H7 (cell line): ENCODE data around the gene EIF4ENIF1. TPM values are rescaled to one million over a fixed set of nuclear protein-coding genes. Genes with fewer than 3 reads are reported as not detected.
"Not testable (repeated sequence)": the region's sequence is repeated elsewhere in the genome, so short reads cannot be mapped to it uniquely, and the experiment has no call there.

ENCODE experiments used
- DNase-seq: peaks from one replicate; pipeline ENCODE4 v3.0.0; 2012
- H3K27me3 ChIP-seq: 2 replicates; pipeline ENCODE4 v1.6.0; 2011; ENCODE audit warnings: mild to moderate bottlenecking, low read length; ENCODE audit not compliant: control insufficient read depth, insufficient read depth
- H3K36me3 ChIP-seq: replicated peaks from 2 replicates; pipeline ENCODE4 v1.5.1; 2011; ENCODE audit warnings: low read length; ENCODE audit not compliant: control insufficient read depth, insufficient read depth
- H3K4me3 ChIP-seq: 2 replicates; pipeline ENCODE4 v1.5.1; 2011; ENCODE audit warnings: low read depth, mild to moderate bottlenecking, control low read depth, low read length, moderate library complexity; ENCODE audit not compliant: insufficient read depth
- total RNA-seq: library from RNA; depleted of rRNA; stranded (reverse); fragments of >200 nt; shearing (Covaris generic); gene quantifications from 2 replicates; pipeline ENCODE4 v1.2.3, GENCODE V29; 2014; rRNA removed

Gene EIF4ENIF1, protein sequence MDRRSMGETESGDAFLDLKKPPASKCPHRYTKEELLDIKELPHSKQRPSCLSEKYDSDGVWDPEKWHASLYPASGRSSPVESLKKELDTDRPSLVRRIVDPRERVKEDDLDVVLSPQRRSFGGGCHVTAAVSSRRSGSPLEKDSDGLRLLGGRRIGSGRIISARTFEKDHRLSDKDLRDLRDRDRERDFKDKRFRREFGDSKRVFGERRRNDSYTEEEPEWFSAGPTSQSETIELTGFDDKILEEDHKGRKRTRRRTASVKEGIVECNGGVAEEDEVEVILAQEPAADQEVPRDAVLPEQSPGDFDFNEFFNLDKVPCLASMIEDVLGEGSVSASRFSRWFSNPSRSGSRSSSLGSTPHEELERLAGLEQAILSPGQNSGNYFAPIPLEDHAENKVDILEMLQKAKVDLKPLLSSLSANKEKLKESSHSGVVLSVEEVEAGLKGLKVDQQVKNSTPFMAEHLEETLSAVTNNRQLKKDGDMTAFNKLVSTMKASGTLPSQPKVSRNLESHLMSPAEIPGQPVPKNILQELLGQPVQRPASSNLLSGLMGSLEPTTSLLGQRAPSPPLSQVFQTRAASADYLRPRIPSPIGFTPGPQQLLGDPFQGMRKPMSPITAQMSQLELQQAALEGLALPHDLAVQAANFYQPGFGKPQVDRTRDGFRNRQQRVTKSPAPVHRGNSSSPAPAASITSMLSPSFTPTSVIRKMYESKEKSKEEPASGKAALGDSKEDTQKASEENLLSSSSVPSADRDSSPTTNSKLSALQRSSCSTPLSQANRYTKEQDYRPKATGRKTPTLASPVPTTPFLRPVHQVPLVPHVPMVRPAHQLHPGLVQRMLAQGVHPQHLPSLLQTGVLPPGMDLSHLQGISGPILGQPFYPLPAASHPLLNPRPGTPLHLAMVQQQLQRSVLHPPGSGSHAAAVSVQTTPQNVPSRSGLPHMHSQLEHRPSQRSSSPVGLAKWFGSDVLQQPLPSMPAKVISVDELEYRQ
- total RNA-seq, result 9.5 and 13.2 TPM in 2 replicates

DNA sequence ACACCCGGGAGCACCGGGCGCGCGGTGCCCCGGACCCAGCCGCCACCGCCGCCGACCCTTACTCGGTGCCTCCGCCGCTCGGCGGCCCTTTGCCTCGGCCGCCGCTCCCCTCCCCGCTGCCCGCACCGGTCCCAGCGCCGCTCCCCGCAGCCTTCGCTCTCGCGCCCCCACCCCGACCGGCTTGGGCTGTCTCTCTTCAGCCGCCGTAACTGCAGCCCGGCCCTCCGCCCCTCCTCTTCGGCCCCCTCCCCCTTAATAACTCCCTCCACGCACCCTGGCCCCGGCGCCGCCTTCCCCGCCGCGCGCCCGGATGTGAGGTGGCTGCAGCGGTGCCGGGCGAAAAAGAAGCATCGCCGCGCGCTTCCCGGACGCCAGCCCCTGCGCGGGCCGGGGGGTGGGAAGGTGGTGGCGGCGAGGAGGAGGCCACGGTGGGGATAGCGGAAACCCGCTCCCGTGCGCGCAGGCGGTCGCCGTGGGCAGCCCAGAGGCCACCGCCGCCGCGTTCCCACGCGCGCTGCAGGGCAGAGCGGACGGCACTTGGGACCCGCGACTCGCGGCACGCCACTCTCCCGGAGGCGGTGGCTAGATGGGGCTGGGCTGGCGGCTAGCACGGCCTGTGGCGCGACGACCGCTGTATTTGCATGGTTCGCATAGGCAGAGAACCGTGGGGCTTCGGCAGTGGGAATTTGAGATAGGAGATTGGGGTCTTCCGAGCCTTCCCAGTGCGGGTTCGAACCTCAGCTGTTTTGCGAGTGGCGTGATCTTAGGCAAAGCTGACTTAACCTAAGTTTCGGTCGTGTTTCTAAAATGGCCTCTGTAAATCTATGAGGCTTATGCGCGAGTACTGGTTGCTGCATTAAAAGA, at the start of gene EIF4ENIF1:
EIF4ENIF1 (minus strand) TSS at position 211 of the 864 bp plus-strand sequence. CDS start 1,124 bp downstream, outside the sequence.
- H3K27me3 ChIP-seq, result no peaks in the 10 kb centered on the region
- H3K4me3 ChIP-seq, result peak within 1 kb of the TSS; percentile 81
- peaks cover 2% of the 10 kb centered on the region; the same call in 1 of the 2 replicates for H3K36me3 ChIP-seq
- peak; percentile 97 for DNase-seq

DNA sequence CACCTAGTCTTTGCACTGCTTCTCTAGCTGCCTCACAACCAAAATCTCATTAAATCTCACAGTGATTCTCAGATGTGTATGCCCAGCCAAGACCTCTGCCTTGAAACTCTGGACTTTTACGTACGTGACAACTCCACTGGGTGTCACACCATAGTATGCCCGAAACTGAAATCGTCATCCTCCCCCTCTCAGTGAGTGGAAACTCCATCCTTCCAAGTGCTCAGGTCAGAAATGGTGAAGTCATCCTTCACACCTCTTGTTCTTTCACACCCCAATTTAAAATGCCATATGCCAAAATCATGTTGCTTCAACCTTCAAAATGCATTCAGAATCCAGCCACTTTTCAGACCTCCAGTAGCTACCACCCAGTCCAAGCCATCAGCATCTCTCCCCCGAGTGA, 49.2 kb upstream of the EIF4ENIF1 start:
- Histone ChIP-seq H3K4me3 (no peak overlapping the region), H3K36me3 (no peaks in the 10 kb centered on the region), H3K27me3 (no peaks in the 10 kb centered on the region)
- DNase-seq, result no peak

DNA sequence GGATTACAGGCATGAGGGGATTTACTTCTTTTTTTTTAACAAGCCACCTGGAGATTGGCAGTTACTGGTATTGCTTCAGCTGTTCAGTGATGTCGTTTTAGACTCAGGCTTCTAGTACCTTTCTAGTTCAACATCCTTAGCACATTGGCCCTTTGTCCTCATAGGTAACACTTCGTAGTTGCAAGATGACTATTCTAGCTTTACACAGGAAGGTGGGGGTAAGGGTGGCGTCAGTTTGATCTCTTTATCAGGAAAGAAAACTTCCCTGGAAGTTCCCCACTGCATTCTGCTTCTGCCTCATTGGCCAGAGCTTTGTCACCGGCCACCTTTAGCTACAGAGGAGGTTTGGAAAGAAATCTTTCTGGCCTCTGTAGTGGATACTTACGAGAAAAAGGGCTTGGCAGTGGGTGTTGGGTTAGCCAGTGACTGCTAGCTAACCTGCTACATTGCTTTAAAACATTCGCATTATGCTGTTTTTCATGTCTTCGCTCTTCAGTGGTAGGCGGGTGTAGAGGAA, 47.4 kb upstream of the EIF4ENIF1 start:
- H3K27me3 ChIP-seq, result no peaks in the 10 kb centered on the region
- H3K4me3 ChIP-seq, result no peak overlapping the region
- DNase-seq, result no peak
- H3K36me3 ChIP-seq, result no peaks in the 10 kb centered on the region

DNA sequence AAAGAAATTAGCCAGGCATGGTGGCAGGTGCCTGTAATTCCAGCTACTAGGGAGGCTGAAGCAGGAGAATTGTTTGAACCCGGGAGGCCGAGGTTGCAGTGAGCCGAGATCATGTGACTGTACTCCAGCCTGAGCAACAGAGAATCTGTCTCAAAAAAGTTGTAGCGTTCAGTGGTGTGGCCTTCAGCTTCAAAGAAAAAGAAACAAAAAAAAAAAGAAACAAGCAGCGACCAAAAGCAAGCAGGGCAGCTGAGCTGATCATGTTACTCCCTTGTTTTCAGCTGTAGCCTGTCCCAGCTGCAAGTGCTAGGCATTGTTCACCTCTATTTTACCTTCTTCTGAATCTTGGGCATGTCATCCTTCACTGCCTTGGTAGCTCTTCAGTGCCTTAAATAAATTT, 43.7 kb upstream of the EIF4ENIF1 start:
- no peak for DNase-seq
- Histone ChIP-seq H3K27me3 (no peaks in the 10 kb centered on the region), H3K4me3 (no peak overlapping the region), H3K36me3 (no peaks in the 10 kb centered on the region)

DNA sequence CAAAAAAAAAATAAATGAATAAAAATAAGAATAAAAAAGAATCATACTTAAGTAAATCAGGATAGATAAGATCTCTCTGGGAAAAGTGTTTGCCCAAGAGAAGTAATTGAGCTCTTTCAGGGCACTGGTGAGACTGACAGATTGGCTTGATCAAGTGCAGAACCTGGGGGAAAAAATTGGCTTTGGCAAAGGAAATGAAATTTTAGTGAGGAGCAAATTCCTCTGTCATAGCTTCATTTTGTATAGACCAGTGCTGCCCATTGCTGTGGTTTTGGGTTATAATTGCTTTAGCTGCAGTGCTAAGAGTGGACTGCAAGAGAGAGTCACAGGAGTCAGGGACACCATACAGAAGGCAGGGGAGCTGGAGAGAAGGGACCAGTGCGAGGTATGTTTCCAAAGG, 42.4 kb upstream of the EIF4ENIF1 start:
- no peak for DNase-seq
- no peaks in the 10 kb centered on the region for H3K36me3 ChIP-seq
- H3K27me3 ChIP-seq, result no peaks in the 10 kb centered on the region
- no peak overlapping the region for H3K4me3 ChIP-seq

DNA sequence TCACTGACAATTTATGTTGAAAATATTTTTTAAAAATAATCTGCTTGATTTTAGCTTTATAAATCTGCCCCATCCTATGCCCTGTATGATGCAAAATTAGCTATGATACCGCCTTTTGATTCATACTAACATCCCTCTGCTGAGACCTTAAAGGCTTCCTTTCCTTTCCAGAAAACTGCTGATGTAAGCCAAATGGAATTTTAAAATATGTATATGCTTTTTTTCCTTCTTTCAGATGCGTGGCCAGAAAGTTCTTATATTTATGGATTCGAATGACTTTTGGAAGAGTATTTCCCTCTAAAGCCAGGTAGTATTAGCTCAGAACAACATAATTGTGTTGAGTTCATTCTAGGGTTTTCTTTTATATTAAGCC, 41.2 kb upstream of the EIF4ENIF1 start:
- DNase-seq, result no peak
- Histone ChIP-seq H3K36me3 (no peaks in the 10 kb centered on the region), H3K27me3 (no peaks in the 10 kb centered on the region), H3K4me3 (no peak overlapping the region)

DNA sequence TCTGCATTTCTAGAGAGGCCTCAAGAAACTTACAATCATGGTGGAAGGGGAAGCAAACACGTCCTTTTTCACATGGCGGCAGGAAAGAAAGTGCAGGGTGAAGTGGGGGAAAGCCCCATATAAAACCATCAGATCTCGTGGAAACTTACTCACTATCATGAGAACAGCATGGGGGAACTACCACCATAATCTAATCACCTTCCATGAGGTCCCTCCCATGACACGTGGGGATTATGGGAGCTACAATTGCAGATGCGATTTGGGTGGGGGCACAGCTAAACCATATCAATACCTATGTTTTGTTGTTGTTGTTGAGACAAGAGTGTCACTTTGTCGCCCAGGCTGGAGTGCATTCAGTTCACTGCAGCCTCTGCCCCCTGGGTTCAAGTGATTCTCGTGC, 36.6 kb upstream of the EIF4ENIF1 start:
- Histone ChIP-seq H3K27me3 (no peaks in the 10 kb centered on the region), H3K4me3 (no peak overlapping the region), H3K36me3 (no peaks in the 10 kb centered on the region)
- no peak for DNase-seq

DNA sequence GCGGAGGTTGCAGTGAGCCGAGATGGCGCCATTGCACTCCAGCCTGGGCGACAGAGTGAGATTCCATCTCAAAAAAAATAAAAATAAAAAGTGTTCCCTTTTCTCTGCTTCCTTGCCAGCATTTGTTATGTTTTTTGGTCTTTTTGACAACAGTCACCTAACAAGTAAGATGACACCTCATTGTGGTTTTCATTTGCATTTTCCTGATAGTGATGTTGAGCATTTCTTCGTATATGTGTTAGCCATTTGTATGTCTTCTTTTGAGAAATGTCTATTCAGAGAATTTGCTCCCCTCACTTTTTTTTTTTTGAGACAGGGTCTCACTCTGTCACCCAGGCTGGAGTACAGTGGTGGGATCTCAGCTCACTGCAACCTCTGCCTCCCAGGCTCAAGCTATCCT, 34.5 kb upstream of the EIF4ENIF1 start:
- not testable (repeated sequence) for H3K36me3 ChIP-seq, H3K4me3 ChIP-seq, DNase-seq, H3K27me3 ChIP-seq

DNA sequence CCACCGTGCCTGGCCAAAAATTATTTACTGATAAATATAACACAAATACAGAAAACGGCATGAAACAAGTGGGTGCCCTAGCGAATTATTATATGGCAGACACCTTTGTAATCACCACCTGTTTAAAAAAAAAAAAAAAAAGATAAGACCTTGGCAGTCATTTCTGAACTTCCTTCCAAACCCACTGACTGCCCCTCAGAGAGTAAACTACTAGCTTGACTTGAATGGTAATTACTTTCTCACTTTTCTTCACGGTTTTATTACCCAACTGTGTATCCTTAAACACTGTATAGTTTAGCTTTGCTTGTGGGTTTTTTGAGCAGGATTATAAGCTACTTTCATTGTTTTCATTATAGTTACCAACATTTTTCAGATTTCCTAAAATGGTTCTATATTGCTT, 30.4 kb upstream of the EIF4ENIF1 start:
- DNase-seq, result no peak
- H3K27me3 ChIP-seq, result no peaks in the 10 kb centered on the region
- H3K4me3 ChIP-seq, result no peak overlapping the region
- no peaks in the 10 kb centered on the region for H3K36me3 ChIP-seq

DNA sequence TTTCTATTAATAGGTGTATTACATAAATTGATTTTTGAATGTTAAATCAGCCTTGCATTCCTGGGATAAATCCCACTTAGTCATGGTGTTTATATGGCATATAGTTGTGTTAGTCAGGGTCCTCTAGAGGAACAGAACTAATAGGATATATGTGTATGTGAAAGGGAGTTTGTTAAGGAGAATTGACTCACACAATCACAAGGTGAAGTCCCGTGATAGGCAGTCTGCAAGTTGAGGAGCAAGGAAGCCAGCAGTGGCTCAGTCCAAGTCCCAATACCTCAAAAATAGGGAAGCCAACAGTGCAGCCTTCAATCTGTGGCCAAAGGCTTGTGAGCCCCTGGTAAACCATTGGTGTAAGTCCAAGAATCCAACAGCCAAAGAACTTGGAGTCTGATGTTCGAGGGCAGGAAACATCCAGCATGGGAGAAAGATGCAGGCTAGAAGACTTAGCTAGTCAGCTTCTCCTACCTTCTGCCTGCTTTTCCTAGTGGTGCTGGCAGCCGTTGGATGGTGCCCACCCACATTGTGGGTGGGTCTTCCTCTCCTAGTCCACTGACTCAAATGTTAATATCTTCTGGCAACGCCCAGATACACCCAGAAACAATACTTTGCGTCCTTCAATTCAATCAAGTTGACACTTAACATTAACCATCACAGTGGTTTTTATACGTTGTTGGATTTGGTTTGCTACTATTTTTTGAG, 19.6 kb upstream of the EIF4ENIF1 start:
- no peak for DNase-seq
- Histone ChIP-seq H3K27me3 (no peaks in the 10 kb centered on the region), H3K4me3 (no peak overlapping the region), H3K36me3 (no peaks in the 10 kb centered on the region; the same call in 1 of the 2 replicates)

DNA sequence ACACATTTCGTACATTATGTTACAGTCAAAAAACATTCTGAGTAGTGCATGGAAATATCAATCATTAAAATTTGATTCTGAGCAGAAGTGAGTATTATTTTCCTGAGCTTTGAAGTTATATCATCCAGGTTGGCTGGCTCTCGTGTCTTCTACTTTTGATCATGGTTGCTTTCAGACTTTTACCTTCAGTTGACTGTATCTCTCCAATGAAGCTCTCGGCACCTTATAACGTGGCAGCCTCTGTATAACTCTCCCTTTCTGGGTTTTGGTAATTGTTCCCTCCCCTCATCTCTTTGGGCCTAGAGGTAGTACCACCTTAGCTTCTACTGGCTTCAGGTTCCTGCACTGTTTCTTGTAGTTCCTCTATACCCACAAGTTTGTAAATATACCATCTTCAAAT, 18.9 kb upstream of the EIF4ENIF1 start:
- no peaks in the 10 kb centered on the region for H3K27me3 ChIP-seq
- no peak overlapping the region for H3K4me3 ChIP-seq
- H3K36me3 ChIP-seq, result no peaks in the 10 kb centered on the region; the same call in 1 of the 2 replicates
- DNase-seq, result no peak

DNA sequence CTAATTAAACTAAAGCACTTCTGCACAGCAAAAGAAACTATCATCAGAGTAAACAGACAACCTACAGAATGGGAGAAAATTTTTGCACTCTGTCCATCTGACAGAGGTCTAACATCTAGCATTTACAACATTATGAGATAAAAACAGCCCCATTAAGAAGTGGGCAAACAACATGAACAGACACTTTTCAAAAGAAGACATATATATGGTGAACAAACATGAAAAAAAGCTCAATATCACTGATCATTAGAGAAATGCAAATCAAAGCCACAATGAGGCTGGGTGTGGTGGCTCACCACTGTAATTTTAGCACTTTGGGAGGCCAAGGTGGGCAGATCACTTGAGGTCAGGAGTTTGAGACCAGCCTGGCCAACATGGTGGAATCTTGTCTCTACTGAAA, 17.9 kb upstream of the EIF4ENIF1 start:
- not testable (repeated sequence) for DNase-seq, H3K36me3 ChIP-seq, H3K27me3 ChIP-seq, H3K4me3 ChIP-seq

DNA sequence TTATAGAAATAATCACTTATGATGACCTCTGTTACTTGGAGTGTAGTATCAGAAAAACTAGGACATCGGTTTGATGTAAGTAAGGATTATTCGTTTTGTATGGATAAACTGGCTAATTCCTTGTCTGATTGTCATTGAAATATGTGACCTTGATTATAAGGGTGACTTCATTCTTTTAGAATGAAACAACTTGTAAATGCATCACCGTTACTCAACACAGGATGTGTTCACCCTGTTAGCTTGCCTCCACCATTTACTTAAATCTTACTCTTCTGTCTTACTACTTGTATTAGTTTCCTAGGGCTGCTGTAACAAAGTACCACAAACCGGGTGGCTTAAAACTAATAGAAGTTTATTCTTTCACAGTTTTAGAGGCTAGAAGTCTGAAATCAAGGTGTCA, 14.6 kb upstream of the EIF4ENIF1 start:
- H3K27me3 ChIP-seq, result no peaks in the 10 kb centered on the region
- no peak for DNase-seq
- no peaks in the 10 kb centered on the region; the same call in 1 of the 2 replicates for H3K36me3 ChIP-seq
- H3K4me3 ChIP-seq, result no peak overlapping the region
